Esophagus muscularis mucosa (tissue), 4 donors: Measurements from ENCODE around the gene KLHL42. TPM values are rescaled to one million over a fixed set of nuclear protein-coding genes. Genes with fewer than 3 reads are reported as not detected.
A peak's percentile ranks its signal among the peaks of the same experiment; 100 is the strongest.

Experiments
- DNase-seq: peaks from one replicate; pipeline ENCODE4 v3.0.0-alpha.2; 2017; ENCODE audit errors: extremely low spot score
- H3K27ac ChIP-seq, 4 donors: fragments of 200-600 bp; sonication (generic); replicated peaks in 1 of 4; 1 replicate in 3 of 4; 2 replicates in 1 of 4; pipeline ENCODE4 v1.5.1; 2016 to 2019; ENCODE audit warnings: mild to moderate bottlenecking in 1 of 4
- H3K27me3 ChIP-seq, 4 donors: fragments of 200-600 bp; sonication (generic); one replicate each; pipeline versions ENCODE4 v1.5.1 to v1.6.0; 2016 to 2019
- H3K36me3 ChIP-seq, 4 donors: fragments of 200-600 bp; sonication (generic); one replicate each; pipeline ENCODE4 v1.5.1; 2016 to 2019
- H3K4me1 ChIP-seq, 4 donors: fragments of 200-600 bp; sonication (generic); one replicate each; pipeline ENCODE4 v1.5.1; 2016 to 2019
- H3K4me3 ChIP-seq, 4 donors: fragments of 200-600 bp; sonication (generic); 1 replicate in 2 of 4; 2 replicates in 2 of 4; pipeline ENCODE4 v1.5.1; 2016 to 2019; ENCODE audit warnings: mild to moderate bottlenecking in 4 of 4, moderate library complexity in 1 of 4
- H3K9me3 ChIP-seq, 4 donors: fragments of 200-600 bp; sonication (generic); 1 replicate in 3 of 4; 2 replicates in 1 of 4; pipeline ENCODE4 v1.5.1; 2016 to 2019
- EP300 ChIP-seq: sonication (generic); formaldehyde crosslinking; IDR thresholded peaks from one replicate; pipeline ENCODE4 v1.6.1; 2017; ENCODE audit warnings: antibody characterized with exemption
- POLR2A ChIP-seq: fragments of 450-650 bp; IDR thresholded peaks from one replicate; pipeline ENCODE4 v1.6.1; 2017; ENCODE audit warnings: antibody characterized with exemption, moderate library complexity, mild to moderate bottlenecking, low read depth
- POLR2AphosphoS5 ChIP-seq, 2 donors: sonication (generic); formaldehyde crosslinking; IDR thresholded peaks; one replicate each; pipeline ENCODE4 v1.6.1; 2017; ENCODE audit warnings: antibody characterized with exemption in 2 of 2
- WGBS: methylation state at CpG from one replicate; pipeline ENCODE4 v1.1.5; 2018; 5-methylcytosine and 5-hydroxymethylcytosine counted together
- intact Hi-C: fragments of 100-400 bp; cut with DNase I; formaldehyde crosslinking; loops from one replicate; pipeline ENCODE4 v1.15.1; 2023
- total RNA-seq, 4 donors: library from RNA; depleted of rRNA; stranded (reverse); fragments of >200 nt; gene quantifications; one replicate each; pipeline versions ENCODE4 v1.1.0 to v1.2.1, GENCODE V29; 2016
- TF ChIP-seq, protein P1 (sequence below), 3 experiments: fragments of 200-600 bp in 2 of 3; fragments of 450-650 bp in 1 of 3; sonication (generic) in 2 of 3; IDR thresholded peaks; one replicate each; pipeline ENCODE4 v1.5.1; 2017 to 2019; ENCODE audit warnings: antibody characterized with exemption in 3 of 3, mild to moderate bottlenecking in 2 of 3, moderate library complexity in 1 of 3

The KLHL42 gene
- total RNA-seq, 4 donors from 2014 or later: 66.1 to 134 (median 91.0) TPM

DNA sequence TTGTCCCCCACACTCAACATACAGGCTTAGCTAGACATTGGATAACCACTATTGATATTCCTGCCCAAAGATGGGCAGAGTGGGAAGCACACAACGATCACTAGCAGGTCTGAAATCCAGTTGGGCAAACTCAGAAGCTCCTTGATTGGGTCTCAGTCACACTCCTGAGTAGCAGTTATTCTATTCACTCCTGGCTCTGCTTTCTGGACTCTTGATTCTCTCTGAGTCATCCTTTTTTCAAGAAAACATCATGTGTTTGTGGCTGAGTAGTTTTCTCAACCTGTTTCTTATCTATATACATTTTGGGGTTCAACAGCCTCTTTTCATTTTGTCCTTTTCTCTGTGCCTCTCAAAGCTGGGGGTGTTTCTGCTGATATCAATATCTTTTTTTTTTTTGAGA is 46.0 kb downstream of the KLHL42 start:
- Histone ChIP-seq H3K9me3 (no peaks in the 10 kb centered on the region), H3K27me3 (no peaks in the 10 kb centered on the region), H3K4me1 (peaks cover 0 to 5% (median 2%) of the 10 kb centered on the region in 4 donors), H3K27ac (no peak overlapping the region), H3K36me3 (no peaks in the 10 kb centered on the region), H3K4me3 (no peak overlapping the region)
- intact Hi-C loops: loop anchor here (10.0 kb wide), 1 partner anchor 119 kb away; no protein-coding TSS in a partner anchor
- 81% methylated on average over 1 of the region's 1 CpG for WGBS
- no peak for DNase-seq
- TF ChIP-seq POLR2AphosphoS5 (IDR thresholded peaks at IDR 0.05) (no peak), POLR2A (no peak), EP300 (no peak)
- TF ChIP-seq, protein P1, sequence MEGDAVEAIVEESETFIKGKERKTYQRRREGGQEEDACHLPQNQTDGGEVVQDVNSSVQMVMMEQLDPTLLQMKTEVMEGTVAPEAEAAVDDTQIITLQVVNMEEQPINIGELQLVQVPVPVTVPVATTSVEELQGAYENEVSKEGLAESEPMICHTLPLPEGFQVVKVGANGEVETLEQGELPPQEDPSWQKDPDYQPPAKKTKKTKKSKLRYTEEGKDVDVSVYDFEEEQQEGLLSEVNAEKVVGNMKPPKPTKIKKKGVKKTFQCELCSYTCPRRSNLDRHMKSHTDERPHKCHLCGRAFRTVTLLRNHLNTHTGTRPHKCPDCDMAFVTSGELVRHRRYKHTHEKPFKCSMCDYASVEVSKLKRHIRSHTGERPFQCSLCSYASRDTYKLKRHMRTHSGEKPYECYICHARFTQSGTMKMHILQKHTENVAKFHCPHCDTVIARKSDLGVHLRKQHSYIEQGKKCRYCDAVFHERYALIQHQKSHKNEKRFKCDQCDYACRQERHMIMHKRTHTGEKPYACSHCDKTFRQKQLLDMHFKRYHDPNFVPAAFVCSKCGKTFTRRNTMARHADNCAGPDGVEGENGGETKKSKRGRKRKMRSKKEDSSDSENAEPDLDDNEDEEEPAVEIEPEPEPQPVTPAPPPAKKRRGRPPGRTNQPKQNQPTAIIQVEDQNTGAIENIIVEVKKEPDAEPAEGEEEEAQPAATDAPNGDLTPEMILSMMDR (IDR thresholded peaks at IDR 0.05): no peak

DNA sequence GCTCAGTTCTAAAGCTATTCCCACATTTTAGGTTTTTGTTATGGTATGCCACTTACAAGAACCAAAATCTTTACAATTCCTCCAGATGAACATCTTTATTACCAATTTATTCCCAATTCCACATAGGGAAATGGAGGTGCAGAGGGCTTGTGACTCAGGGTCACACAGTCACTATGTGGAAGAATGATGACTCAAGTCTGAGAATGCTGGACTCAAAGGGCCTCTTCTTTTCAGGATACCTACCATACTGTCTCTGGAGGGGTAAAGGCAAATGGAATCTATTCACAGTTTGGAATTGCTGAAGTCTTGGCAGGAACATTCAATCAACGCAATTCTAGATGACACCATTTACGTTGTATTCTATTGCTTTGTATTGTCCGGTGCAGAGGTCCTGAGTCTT is 48.2 kb downstream of the KLHL42 start:
- no peaks in the 10 kb centered on the region for H3K4me1 ChIP-seq
- no peaks in the 10 kb centered on the region for H3K27me3 ChIP-seq
- TF ChIP-seq POLR2A (no peak), POLR2AphosphoS5 (IDR thresholded peaks at IDR 0.05) (no peak), EP300 (no peak)
- TF ChIP-seq, protein P1 (IDR thresholded peaks at IDR 0.05): no peak
- H3K4me3 ChIP-seq: no peak overlapping the region
- WGBS: 92% methylated on average over 3 of the region's 3 CpGs
- no peak overlapping the region for H3K27ac ChIP-seq
- intact Hi-C loops: loop anchor here (10.0 kb wide), 1 partner anchor 117 kb away; no protein-coding TSS in a partner anchor
- DNase-seq: no peak
- H3K9me3 ChIP-seq: no peaks in the 10 kb centered on the region
- H3K36me3 ChIP-seq: no peaks in the 10 kb centered on the region

DNA sequence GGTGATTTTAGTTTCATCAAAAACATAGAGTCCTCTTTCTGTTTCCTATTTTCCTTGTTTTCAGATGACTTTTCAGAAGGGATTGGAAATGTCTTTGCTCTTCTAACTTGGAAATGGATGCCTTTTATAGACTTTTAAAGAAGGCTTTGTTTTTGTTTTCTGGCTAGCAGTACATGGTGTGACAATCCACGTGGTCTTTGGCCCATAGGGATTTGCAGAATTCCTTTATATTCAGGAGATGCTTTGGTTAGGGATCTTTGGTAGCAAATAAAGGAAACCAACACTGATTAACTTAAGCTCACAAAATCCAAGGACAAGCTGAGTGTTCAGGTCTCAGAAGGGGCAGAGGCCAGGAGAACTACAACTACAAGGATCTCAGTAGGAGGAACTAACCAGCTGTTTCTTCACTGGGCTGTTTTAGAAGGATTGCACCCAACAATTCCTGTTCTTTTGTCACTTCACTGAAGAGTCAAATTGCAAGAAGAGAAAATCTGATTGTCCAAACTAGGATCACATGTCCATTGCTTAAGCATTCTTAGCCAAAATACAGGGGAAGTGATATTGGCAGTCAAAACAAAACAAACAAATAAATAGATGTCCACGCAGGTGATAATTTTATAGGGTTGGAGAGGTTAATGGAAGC is 58.6 kb downstream of the KLHL42 start:
- TF ChIP-seq EP300 (no peak), POLR2A (no peak), POLR2AphosphoS5 (IDR thresholded peaks at IDR 0.05) (no peak)
- TF ChIP-seq, protein P1 (IDR thresholded peaks at IDR 0.05): no peak
- intact Hi-C loops: no loop called here
- H3K4me3 ChIP-seq: no peak overlapping the region
- H3K36me3 ChIP-seq: no peaks in the 10 kb centered on the region
- peaks cover 0 to 3% (median 0%) of the 10 kb centered on the region in 4 donors for H3K4me1 ChIP-seq
- no peaks in the 10 kb centered on the region for H3K27me3 ChIP-seq
- 80% methylated on average over 2 of the region's 2 CpGs for WGBS
- H3K9me3 ChIP-seq: peaks cover 0 to 7% (median 3%) of the 10 kb centered on the region in 4 donors
- no peak overlapping the region for H3K27ac ChIP-seq
- no peak for DNase-seq

DNA sequence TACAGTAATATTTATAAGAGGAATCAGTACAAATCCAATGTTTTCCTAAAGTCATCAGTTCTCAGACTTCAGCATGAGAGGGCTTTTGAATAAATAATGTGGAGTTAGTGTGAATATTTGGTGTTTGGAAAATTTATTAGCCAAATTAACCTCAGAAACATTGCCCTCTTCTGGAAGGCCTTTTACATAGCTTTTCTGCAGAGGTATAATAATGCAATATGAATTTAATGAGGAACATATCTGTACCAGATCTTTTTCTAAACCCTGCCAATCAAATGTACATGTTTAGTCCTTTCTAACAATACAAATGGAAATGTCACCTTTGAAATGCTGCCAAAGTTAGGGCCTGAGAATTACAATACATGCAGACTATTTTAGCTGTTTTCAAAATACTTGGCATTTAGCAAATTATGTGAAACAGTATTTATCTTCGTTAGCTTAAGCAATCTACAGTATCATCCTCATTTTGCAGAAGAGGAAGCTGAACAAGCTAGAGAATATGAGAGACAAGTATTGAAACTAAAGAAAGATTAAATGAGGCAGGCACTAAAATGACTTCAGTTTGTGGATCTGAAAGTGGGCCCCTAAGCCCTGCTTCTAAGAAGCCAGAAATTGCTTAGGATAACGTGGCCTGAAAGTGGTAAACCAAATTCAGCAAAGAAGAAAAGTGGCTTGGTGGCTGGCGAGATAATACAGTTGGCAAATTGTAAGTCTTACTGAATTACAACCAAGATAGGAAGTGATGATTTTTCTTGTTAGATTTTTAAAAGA is 60.4 kb downstream of the KLHL42 start:
- WGBS: 73% methylated on average over 3 of the region's 3 CpGs

More for the DNA sequence above, 60.4 kb downstream of the KLHL42 start:
- Histone ChIP-seq H3K27me3 (no peaks in the 10 kb centered on the region), H3K27ac (no peak overlapping the region), H3K36me3 (no peaks in the 10 kb centered on the region), H3K9me3 (no peaks in the 10 kb centered on the region), H3K4me3 (no peak overlapping the region), H3K4me1 (peaks cover 0 to 3% (median 1%) of the 10 kb centered on the region in 4 donors)
- no peak for DNase-seq
- no peak for TF ChIP-seq POLR2A
- TF ChIP-seq, protein P1 (IDR thresholded peaks at IDR 0.05): peak in 2 of 3 experiments; percentile 26 to 28
- intact Hi-C loops: no loop called here
